ENCODE data around the gene SUSD2. TPM values are rescaled to one million over a fixed set of nuclear protein-coding genes. Genes with fewer than 3 reads are reported as not detected.
A peak's percentile ranks its signal among the peaks of the same experiment; 100 is the strongest.

The SUSD2 gene
- total RNA-seq, 3 donors from 2014 or later = 0.80 to 7.9 (median 5.6) TPM

GRCh38 chr22:24178021-24178431, 3.3 kb upstream of the SUSD2 start:
- Histone ChIP-seq H3K4me1 (peaks cover 14 to 15% of the 10 kb centered on the region in 2 donors), H3K27ac (peak overlapping the region in 1 of 2 donors; percentile 72), H3K27me3 (no peaks in the 10 kb centered on the region), H3K9me3 (no peaks in the 10 kb centered on the region), H3K36me3 (no peaks in the 10 kb centered on the region), H3K4me3 (no peak overlapping the region)
- no peak for DNase-seq (ENCODE audit: low spot score in 2 of 2)
- intact Hi-C loops (cut with DNase I; ENCODE audit: low total_unique reads) = no loop called here
- TF ChIP-seq POLR2AphosphoS5 (IDR thresholded peaks at IDR 0.05) (no peak), POLR2A (IDR thresholded peaks at IDR 0.05) (no peak), CTCF (IDR thresholded peaks at IDR 0.05) (no peak)

- Histone ChIP-seq H3K4me1 (peaks cover 14 to 22% of the 10 kb centered on the region in 2 donors), H3K27me3 (no peaks in the 10 kb centered on the region), H3K36me3 (no peaks in the 10 kb centered on the region), H3K9me3 (no peaks in the 10 kb centered on the region), H3K4me3 (no peak overlapping the region), H3K27ac (peak overlapping the region; percentile 70 to 80)
- TF ChIP-seq POLR2A (IDR thresholded peaks at IDR 0.05) = no peak
- TF ChIP-seq CTCF (IDR thresholded peaks at IDR 0.05) = peak in 1 of 3 donors; percentile 13
- no peak for DNase-seq (ENCODE audit: low spot score in 2 of 2)
- intact Hi-C loops (cut with DNase I; ENCODE audit: low total_unique reads) = no loop called here
These were observed 2.5 kb upstream of the SUSD2 start for GRCh38 chr22:24178502-24179440.

GRCh38 chr22:24179478-24180210, 1.6 kb upstream of the SUSD2 start:
- no peaks in the 10 kb centered on the region for H3K27me3 ChIP-seq
- no peak for TF ChIP-seq CTCF (IDR thresholded peaks at IDR 0.05)
- no peak for TF ChIP-seq POLR2AphosphoS5 (IDR thresholded peaks at IDR 0.05)
- TF ChIP-seq POLR2A (IDR thresholded peaks at IDR 0.05) = no peak
- no peak overlapping the region for H3K4me3 ChIP-seq
- intact Hi-C loops (cut with DNase I; ENCODE audit: low total_unique reads) = no loop called here
- no peaks in the 10 kb centered on the region for H3K9me3 ChIP-seq
- H3K27ac ChIP-seq = peak overlapping the region; percentile 70 to 80
- H3K4me1 ChIP-seq = peaks cover 13 to 30% of the 10 kb centered on the region in 2 donors
- no peak for DNase-seq (ENCODE audit: low spot score in 2 of 2)
- no peaks in the 10 kb centered on the region for H3K36me3 ChIP-seq

- no peak for DNase-seq (ENCODE audit: low spot score in 2 of 2)
- no peak overlapping the region for H3K4me3 ChIP-seq
- H3K9me3 ChIP-seq = no peaks in the 10 kb centered on the region
- peaks cover 9 to 25% of the 10 kb centered on the region in 2 donors for H3K4me1 ChIP-seq
- no peaks in the 10 kb centered on the region for H3K36me3 ChIP-seq
- no peak for TF ChIP-seq POLR2AphosphoS5 (IDR thresholded peaks at IDR 0.05)
- no peak for TF ChIP-seq CTCF (IDR thresholded peaks at IDR 0.05)
- no peak for TF ChIP-seq POLR2A (IDR thresholded peaks at IDR 0.05)
- intact Hi-C loops (cut with DNase I; ENCODE audit: low total_unique reads) = no loop called here
- H3K27ac ChIP-seq = peak overlapping the region; percentile 70 to 80
- no peaks in the 10 kb centered on the region for H3K27me3 ChIP-seq
These were observed 785 bp upstream of the SUSD2 start for GRCh38 chr22:24180316-24181087.
